Activated T-cell treated with anti-CD3 and anti-CD28 coated beads, Interleukin-2, amount 50 U/mL, for 72 hours (primary cell): ENCODE data around the gene KCNIP1. TPM values are rescaled to one million over a fixed set of nuclear protein-coding genes. Genes with fewer than 3 reads are reported as not detected.

Experiments used
- ATAC-seq, 2 donors: fragments of 150-1000 bp; cut with Tn5 transposase; replicated peaks in 1 of 2; 2 replicates each; pipeline ENCODE4 v1.10.0; 2021; ENCODE audit warnings: moderate library complexity in 2 of 2, mild to moderate bottlenecking in 1 of 2
- DNase-seq, 2 donors: peaks; one replicate each; pipeline ENCODE4 v3.0.0; 2021 to 2022; ENCODE audit warnings: mixed read lengths in 1 of 2
- H3K27ac Mint-ChIP-seq: one replicate; pipeline ENCODE4 v1.8.0; 2022; ENCODE audit warnings: mild to moderate bottlenecking, moderate library complexity, mixed read lengths
- H3K27me3 Mint-ChIP-seq: one replicate; pipeline ENCODE4 v1.8.0; 2022; ENCODE audit warnings: low read depth, mixed read lengths
- H3K36me3 Mint-ChIP-seq, 2 donors: one replicate each; pipeline ENCODE4 v1.8.0; 2022; ENCODE audit warnings: mixed read lengths in 2 of 2, mild to moderate bottlenecking in 1 of 2; ENCODE audit not compliant: insufficient read depth in 2 of 2
- H3K4me1 Mint-ChIP-seq: one replicate; pipeline ENCODE4 v1.8.0; 2022; ENCODE audit warnings: low read depth, mixed read lengths
- H3K4me3 Mint-ChIP-seq, 2 donors: one replicate each; pipeline ENCODE4 v1.8.0; 2022; ENCODE audit warnings: mild to moderate bottlenecking in 2 of 2, mixed read lengths in 2 of 2, moderate library complexity in 2 of 2
- H3K9me3 Mint-ChIP-seq, 2 donors: one replicate each; pipeline ENCODE4 v1.8.0; 2022; ENCODE audit warnings: mixed read lengths in 2 of 2
- total RNA-seq, 2 donors: library from RNA; stranded (reverse); gene quantifications; one replicate each; pipeline ENCODE4 v1.2.3, GENCODE V29; 2022

Gene KCNIP1
- total RNA-seq, 2 donors from 2014 or later = not detected

GRCh38 chr5:170554521-170555267 is 50.9 kb downstream of the KCNIP1 start:
- H3K27ac Mint-ChIP-seq = no peak overlapping the region
- no peaks in the 10 kb centered on the region for H3K9me3 Mint-ChIP-seq
- DNase-seq (no peak), ATAC-seq (no peak)
- no peaks in the 10 kb centered on the region for H3K4me1 Mint-ChIP-seq
- no peak overlapping the region for H3K4me3 Mint-ChIP-seq
- H3K36me3 Mint-ChIP-seq = no peaks in the 10 kb centered on the region
- H3K27me3 Mint-ChIP-seq = peaks cover 20% of the 10 kb centered on the region

GRCh38 chr5:170557314-170557713 is 53.5 kb downstream of the KCNIP1 start:
- Mint-ChIP-seq H3K36me3 (no peaks in the 10 kb centered on the region), H3K4me3 (no peak overlapping the region), H3K4me1 (no peaks in the 10 kb centered on the region), H3K27me3 (peaks cover 46% of the 10 kb centered on the region), H3K9me3 (no peaks in the 10 kb centered on the region), H3K27ac (no peak overlapping the region)
- DNase-seq = no peak
- no peak for ATAC-seq

GRCh38 chr5:170559296-170559695 is 55.5 kb downstream of the KCNIP1 start:
- Mint-ChIP-seq H3K4me3 (no peak overlapping the region), H3K27ac (no peak overlapping the region), H3K4me1 (no peaks in the 10 kb centered on the region), H3K36me3 (no peaks in the 10 kb centered on the region), H3K27me3 (peaks cover 65% of the 10 kb centered on the region), H3K9me3 (no peaks in the 10 kb centered on the region)
- DNase-seq (no peak), ATAC-seq (no peak)

GRCh38 chr5:170560938-170561337 is 57.1 kb downstream of the KCNIP1 start:
- H3K36me3 Mint-ChIP-seq = no peaks in the 10 kb centered on the region
- ATAC-seq (no peak), DNase-seq (no peak)
- H3K4me1 Mint-ChIP-seq = no peaks in the 10 kb centered on the region
- no peaks in the 10 kb centered on the region for H3K9me3 Mint-ChIP-seq
- no peak overlapping the region for H3K27ac Mint-ChIP-seq
- H3K27me3 Mint-ChIP-seq = peaks cover 81% of the 10 kb centered on the region
- no peak overlapping the region for H3K4me3 Mint-ChIP-seq

GRCh38 chr5:170562166-170562874 is 58.5 kb downstream of the KCNIP1 start:
- no peaks in the 10 kb centered on the region for H3K4me1 Mint-ChIP-seq
- no peaks in the 10 kb centered on the region for H3K36me3 Mint-ChIP-seq
- no peak for DNase-seq
- H3K4me3 Mint-ChIP-seq = no peak overlapping the region
- peaks cover 92% of the 10 kb centered on the region for H3K27me3 Mint-ChIP-seq
- H3K27ac Mint-ChIP-seq = no peak overlapping the region
- ATAC-seq = no peak
- H3K9me3 Mint-ChIP-seq = no peaks in the 10 kb centered on the region

- H3K9me3 Mint-ChIP-seq = no peaks in the 10 kb centered on the region
- ATAC-seq = no peak
- H3K27me3 Mint-ChIP-seq = peaks cover 90% of the 10 kb centered on the region
- no peaks in the 10 kb centered on the region for H3K4me1 Mint-ChIP-seq
- H3K4me3 Mint-ChIP-seq = no peak overlapping the region
- no peak for DNase-seq
- no peak overlapping the region for H3K27ac Mint-ChIP-seq
- H3K36me3 Mint-ChIP-seq = no peaks in the 10 kb centered on the region
These were observed 59.0 kb downstream of the KCNIP1 start for GRCh38 chr5:170562875-170563228.

GRCh38 chr5:170563824-170564567 is 60.2 kb downstream of the KCNIP1 start:
- H3K27ac Mint-ChIP-seq = no peak overlapping the region
- H3K4me3 Mint-ChIP-seq = no peak overlapping the region
- H3K27me3 Mint-ChIP-seq = peaks cover 88% of the 10 kb centered on the region
- no peak for DNase-seq
- no peaks in the 10 kb centered on the region for H3K4me1 Mint-ChIP-seq
- no peak for ATAC-seq
- no peaks in the 10 kb centered on the region for H3K9me3 Mint-ChIP-seq
- no peaks in the 10 kb centered on the region for H3K36me3 Mint-ChIP-seq

GRCh38 chr5:170565072-170565471 is 61.3 kb downstream of the KCNIP1 start:
- Mint-ChIP-seq H3K27me3 (peaks cover 88% of the 10 kb centered on the region), H3K4me3 (no peak overlapping the region), H3K36me3 (no peaks in the 10 kb centered on the region), H3K9me3 (no peaks in the 10 kb centered on the region), H3K27ac (no peak overlapping the region), H3K4me1 (no peaks in the 10 kb centered on the region)
- ATAC-seq (no peak), DNase-seq (no peak)

- Mint-ChIP-seq H3K9me3 (no peaks in the 10 kb centered on the region), H3K27me3 (peaks cover 87% of the 10 kb centered on the region), H3K4me1 (peaks cover 23% of the 10 kb centered on the region), H3K4me3 (no peak overlapping the region), H3K36me3 (no peaks in the 10 kb centered on the region), H3K27ac (no peak overlapping the region)
- ATAC-seq = no peak
- DNase-seq = no peak
These were observed 65.3 kb downstream of the KCNIP1 start for GRCh38 chr5:170569101-170569500.

GRCh38 chr5:170570476-170570875 is 66.7 kb downstream of the KCNIP1 start:
- Mint-ChIP-seq H3K9me3 (peaks cover 0 to under 1% of the 10 kb centered on the region in 2 donors), H3K27me3 (peaks cover 84% of the 10 kb centered on the region), H3K36me3 (peaks cover 0 to 1% of the 10 kb centered on the region in 2 donors), H3K4me1 (peaks cover 23% of the 10 kb centered on the region), H3K4me3 (no peak overlapping the region), H3K27ac (no peak overlapping the region)
- no peak for ATAC-seq
- DNase-seq = no peak

- Mint-ChIP-seq H3K36me3 (peaks cover 0 to 6% of the 10 kb centered on the region in 2 donors), H3K27ac (no peak overlapping the region), H3K4me1 (peaks cover 23% of the 10 kb centered on the region), H3K4me3 (no peak overlapping the region), H3K27me3 (peaks cover 83% of the 10 kb centered on the region), H3K9me3 (peaks cover 2 to 4% of the 10 kb centered on the region in 2 donors)
- DNase-seq (no peak), ATAC-seq (no peak)
These were observed 67.5 kb downstream of the KCNIP1 start for GRCh38 chr5:170571281-170571731.

GRCh38 chr5:170571875-170572852 is 68.3 kb downstream of the KCNIP1 start:
- H3K36me3 Mint-ChIP-seq = peaks cover 0 to 6% of the 10 kb centered on the region in 2 donors
- DNase-seq = peak; percentile 77 to 85
- peaks cover 2 to 4% of the 10 kb centered on the region in 2 donors for H3K9me3 Mint-ChIP-seq
- ATAC-seq = peak; percentile 98 to 99
- peak overlapping the region; percentile 30 to 65 for H3K4me3 Mint-ChIP-seq
- H3K27me3 Mint-ChIP-seq = peaks cover 81% of the 10 kb centered on the region
- peaks cover 23% of the 10 kb centered on the region for H3K4me1 Mint-ChIP-seq
- no peak overlapping the region for H3K27ac Mint-ChIP-seq
